Measurements from ENCODE around the gene ZFAND3.
"Not testable (repeated sequence)": the region's sequence is repeated elsewhere in the genome, so short reads cannot be mapped to it uniquely, and the experiment has no call there.

ZFAND3 gene

GRCh38 chr6:38047562-38047961 lies 228.0 kb downstream of the ZFAND3 start:
- Histone ChIP-seq H3K56ac (ENCODE audit: low read length) (no peak overlapping the region), H2AK5ac (ENCODE audit: low read length) (no peak overlapping the region), H2BK15ac (replicated peaks; ENCODE audit: low read depth) (no peak overlapping the region), H3K4me3 (ENCODE audit: low read length) (no peak overlapping the region), H3K23ac (ENCODE audit: low read length) (no peak overlapping the region), H3K4ac (ENCODE audit: low read depth, low read length) (no peak overlapping the region), H2BK5ac (ENCODE audit: low read length) (no peak overlapping the region), H3K4me1 (ENCODE audit: control insufficient read depth, low read depth, low read length) (no peaks in the 10 kb centered on the region), H3K79me2 (ENCODE audit: control insufficient read depth, insufficient read depth, low read length) (no peaks in the 10 kb centered on the region), H3K36me3 (ENCODE audit: control insufficient read depth, insufficient read depth, low read length) (no peaks in the 10 kb centered on the region), H3K9ac (ENCODE audit: low read length) (no peak overlapping the region), H3K27ac (ENCODE audit: low read depth, low read length) (no peak overlapping the region), H3K18ac (ENCODE audit: low read length) (no peak overlapping the region), H4K8ac (ENCODE audit: low read depth, low read length) (no peak overlapping the region), H3K79me1 (ENCODE audit: low read length) (peaks cover 3% of the 10 kb centered on the region), H2BK120ac (ENCODE audit: low read depth, low read length) (no peak overlapping the region), H3K4me2 (ENCODE audit: low read length) (no peak overlapping the region), H3K27me3 (ENCODE audit: insufficient read depth, low read length, poor library complexity) (no peaks in the 10 kb centered on the region), H4K5ac (ENCODE audit: low read length) (no peak overlapping the region)
- no CpG with 5 or more reads among the region's 4 CpGs for WGBS (ENCODE audit: extremely low coverage, insufficient coverage, low lambda C conversion rate)
- no peak for DNase-seq

GRCh38 chr6:38049861-38050397 lies 230.4 kb downstream of the ZFAND3 start:
- not testable (repeated sequence) for H3K4me1 ChIP-seq (ENCODE audit: control insufficient read depth, low read depth, low read length); H2BK5ac ChIP-seq (ENCODE audit: low read length); H3K18ac ChIP-seq (ENCODE audit: low read length); H3K4me3 ChIP-seq (ENCODE audit: low read length); H4K8ac ChIP-seq (ENCODE audit: low read depth, low read length); DNase-seq; H4K5ac ChIP-seq (ENCODE audit: low read length); H2AK5ac ChIP-seq (ENCODE audit: low read length); H2BK120ac ChIP-seq (ENCODE audit: low read depth, low read length); H3K9ac ChIP-seq (ENCODE audit: low read length); H3K4ac ChIP-seq (ENCODE audit: low read depth, low read length); H3K27me3 ChIP-seq (ENCODE audit: insufficient read depth, low read length, poor library complexity); H3K56ac ChIP-seq (ENCODE audit: low read length); H2BK15ac ChIP-seq (replicated peaks; ENCODE audit: low read depth); H3K27ac ChIP-seq (ENCODE audit: low read depth, low read length); H3K23ac ChIP-seq (ENCODE audit: low read length); H3K79me2 ChIP-seq (ENCODE audit: control insufficient read depth, insufficient read depth, low read length); H3K36me3 ChIP-seq (ENCODE audit: control insufficient read depth, insufficient read depth, low read length); H3K79me1 ChIP-seq (ENCODE audit: low read length); H3K4me2 ChIP-seq (ENCODE audit: low read length)
- WGBS (ENCODE audit: extremely low coverage, insufficient coverage, low lambda C conversion rate) = no CpG with 5 or more reads among the region's 9 CpGs

- no peak overlapping the region for H3K18ac ChIP-seq (ENCODE audit: low read length)
- H3K27me3 ChIP-seq (ENCODE audit: insufficient read depth, low read length, poor library complexity) = no peaks in the 10 kb centered on the region
- H3K4me1 ChIP-seq (ENCODE audit: control insufficient read depth, low read depth, low read length) = no peaks in the 10 kb centered on the region
- no peak overlapping the region for H3K4ac ChIP-seq (ENCODE audit: low read depth, low read length)
- H2BK5ac ChIP-seq (ENCODE audit: low read length) = no peak overlapping the region
- H3K56ac ChIP-seq (ENCODE audit: low read length) = no peak overlapping the region
- no peak overlapping the region for H3K27ac ChIP-seq (ENCODE audit: low read depth, low read length)
- no peak overlapping the region for H3K4me3 ChIP-seq (ENCODE audit: low read length)
- H3K4me2 ChIP-seq (ENCODE audit: low read length) = no peak overlapping the region
- H3K36me3 ChIP-seq (ENCODE audit: control insufficient read depth, insufficient read depth, low read length) = no peaks in the 10 kb centered on the region
- peaks cover 5% of the 10 kb centered on the region for H3K79me1 ChIP-seq (ENCODE audit: low read length)
- no peak for DNase-seq
- no peak overlapping the region for H4K5ac ChIP-seq (ENCODE audit: low read length)
- no CpG with 5 or more reads among the region's 1 CpG for WGBS (ENCODE audit: extremely low coverage, insufficient coverage, low lambda C conversion rate)
- no peak overlapping the region for H3K23ac ChIP-seq (ENCODE audit: low read length)
- no peak overlapping the region for H3K9ac ChIP-seq (ENCODE audit: low read length)
- no peak overlapping the region for H4K8ac ChIP-seq (ENCODE audit: low read depth, low read length)
- no peak overlapping the region for H2BK15ac ChIP-seq (replicated peaks; ENCODE audit: low read depth)
- H2AK5ac ChIP-seq (ENCODE audit: low read length) = no peak overlapping the region
- no peak overlapping the region for H2BK120ac ChIP-seq (ENCODE audit: low read depth, low read length)
- no peaks in the 10 kb centered on the region for H3K79me2 ChIP-seq (ENCODE audit: control insufficient read depth, insufficient read depth, low read length)
Measured at GRCh38 chr6:38051819-38052434, 232.4 kb downstream of the ZFAND3 start.

- H3K79me2 ChIP-seq (ENCODE audit: control insufficient read depth, insufficient read depth, low read length) = no peaks in the 10 kb centered on the region
- H3K4ac ChIP-seq (ENCODE audit: low read depth, low read length) = no peak overlapping the region
- no peaks in the 10 kb centered on the region for H3K36me3 ChIP-seq (ENCODE audit: control insufficient read depth, insufficient read depth, low read length)
- no peak overlapping the region for H4K8ac ChIP-seq (ENCODE audit: low read depth, low read length)
- DNase-seq = no peak
- no peak overlapping the region for H3K9ac ChIP-seq (ENCODE audit: low read length)
- no peak overlapping the region for H3K4me2 ChIP-seq (ENCODE audit: low read length)
- no peak overlapping the region for H2BK120ac ChIP-seq (ENCODE audit: low read depth, low read length)
- no peak overlapping the region for H4K5ac ChIP-seq (ENCODE audit: low read length)
- no peak overlapping the region for H3K23ac ChIP-seq (ENCODE audit: low read length)
- peaks cover 5% of the 10 kb centered on the region for H3K79me1 ChIP-seq (ENCODE audit: low read length)
- no peak overlapping the region for H2BK5ac ChIP-seq (ENCODE audit: low read length)
- no peak overlapping the region for H3K18ac ChIP-seq (ENCODE audit: low read length)
- H3K27me3 ChIP-seq (ENCODE audit: insufficient read depth, low read length, poor library complexity) = no peaks in the 10 kb centered on the region
- no peak overlapping the region for H2AK5ac ChIP-seq (ENCODE audit: low read length)
- no peak overlapping the region for H3K56ac ChIP-seq (ENCODE audit: low read length)
- H3K4me3 ChIP-seq (ENCODE audit: low read length) = no peak overlapping the region
- no peaks in the 10 kb centered on the region for H3K4me1 ChIP-seq (ENCODE audit: control insufficient read depth, low read depth, low read length)
- no peak overlapping the region for H2BK15ac ChIP-seq (replicated peaks; ENCODE audit: low read depth)
- H3K27ac ChIP-seq (ENCODE audit: low read depth, low read length) = no peak overlapping the region
- 100% methylated on average over 3 of the region's 4 CpGs for WGBS (ENCODE audit: extremely low coverage, insufficient coverage, low lambda C conversion rate)
Measured at GRCh38 chr6:38054527-38055202, 235.1 kb downstream of the ZFAND3 start.

- no peak overlapping the region for H3K9ac ChIP-seq (ENCODE audit: low read length)
- H3K36me3 ChIP-seq (ENCODE audit: control insufficient read depth, insufficient read depth, low read length) = no peaks in the 10 kb centered on the region
- H3K4ac ChIP-seq (ENCODE audit: low read depth, low read length) = no peak overlapping the region
- H3K27me3 ChIP-seq (ENCODE audit: insufficient read depth, low read length, poor library complexity) = no peaks in the 10 kb centered on the region
- no peak overlapping the region for H3K4me3 ChIP-seq (ENCODE audit: low read length)
- no peaks in the 10 kb centered on the region for H3K4me1 ChIP-seq (ENCODE audit: control insufficient read depth, low read depth, low read length)
- no peak overlapping the region for H2BK120ac ChIP-seq (ENCODE audit: low read depth, low read length)
- no peak overlapping the region for H4K8ac ChIP-seq (ENCODE audit: low read depth, low read length)
- H3K27ac ChIP-seq (ENCODE audit: low read depth, low read length) = no peak overlapping the region
- H4K5ac ChIP-seq (ENCODE audit: low read length) = no peak overlapping the region
- H3K56ac ChIP-seq (ENCODE audit: low read length) = no peak overlapping the region
- no CpG with 5 or more reads among the region's 1 CpG for WGBS (ENCODE audit: extremely low coverage, insufficient coverage, low lambda C conversion rate)
- peaks cover 5% of the 10 kb centered on the region for H3K79me1 ChIP-seq (ENCODE audit: low read length)
- no peak overlapping the region for H3K23ac ChIP-seq (ENCODE audit: low read length)
- no peak overlapping the region for H3K4me2 ChIP-seq (ENCODE audit: low read length)
- H3K18ac ChIP-seq (ENCODE audit: low read length) = no peak overlapping the region
- no peak overlapping the region for H2BK5ac ChIP-seq (ENCODE audit: low read length)
- H2BK15ac ChIP-seq (replicated peaks; ENCODE audit: low read depth) = no peak overlapping the region
- no peak overlapping the region for H2AK5ac ChIP-seq (ENCODE audit: low read length)
- no peaks in the 10 kb centered on the region for H3K79me2 ChIP-seq (ENCODE audit: control insufficient read depth, insufficient read depth, low read length)
- no peak for DNase-seq
Measured at GRCh38 chr6:38055203-38055589, 235.7 kb downstream of the ZFAND3 start.

Measured in mesendoderm (in vitro differentiated cells).